Stimulated activated CD8-positive, alpha-beta memory T cell treated with anti-CD3 and anti-CD28 coated beads, Interleukin-7, amount 100 ng/mL, for 4 hours (primary cell): ENCODE results near the gene TNNT2.

Source experiments
- DNase-seq, 2 donors: peaks; one replicate each; pipeline ENCODE4 v3.0.0-alpha.2; 2020; ENCODE audit warnings: low read depth in 2 of 2

The TNNT2 gene

DNA sequence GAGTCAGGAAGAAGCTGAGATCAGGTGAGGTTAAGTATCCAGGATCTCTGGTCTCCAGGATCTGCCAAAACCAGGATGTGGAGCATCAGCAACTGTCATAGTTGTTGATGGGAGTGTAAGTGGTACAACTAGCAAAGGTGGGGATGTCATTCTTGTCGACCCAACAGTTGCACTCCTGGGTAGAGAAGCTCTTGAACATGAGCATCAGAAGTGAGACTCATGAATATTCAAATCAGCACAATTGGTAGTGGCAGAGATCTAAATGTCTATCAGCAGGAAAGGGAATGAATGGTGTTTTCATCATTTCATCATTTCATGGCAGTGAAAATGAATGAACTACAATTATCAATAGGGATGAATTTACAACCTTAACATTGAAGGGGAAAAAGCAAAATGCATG, 25.9 kb upstream of the TNNT2 start:
- DNase-seq: no peak

DNA sequence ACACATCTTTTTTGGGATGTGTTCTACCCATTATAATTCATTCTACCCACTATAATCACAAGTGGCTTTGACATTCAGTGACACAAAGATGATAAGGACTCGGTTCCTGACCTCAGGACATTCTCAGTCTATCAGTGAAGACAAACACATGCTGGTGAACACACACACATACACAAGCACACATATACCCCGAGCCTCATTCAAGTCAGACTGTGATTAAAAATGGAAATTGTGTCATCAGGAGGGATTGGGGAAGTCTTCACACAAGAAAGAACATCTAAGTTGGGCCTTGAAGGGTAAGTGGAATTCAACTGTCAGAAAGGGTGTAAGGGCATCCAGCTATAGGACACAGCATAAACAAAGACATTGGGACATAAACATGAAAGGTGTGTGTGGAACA, 24.2 kb upstream of the TNNT2 start:
- DNase-seq: no peak

GRCh38 chr1:201400852-201401230, 23.4 kb upstream of the TNNT2 start:
- no peak for DNase-seq

DNA sequence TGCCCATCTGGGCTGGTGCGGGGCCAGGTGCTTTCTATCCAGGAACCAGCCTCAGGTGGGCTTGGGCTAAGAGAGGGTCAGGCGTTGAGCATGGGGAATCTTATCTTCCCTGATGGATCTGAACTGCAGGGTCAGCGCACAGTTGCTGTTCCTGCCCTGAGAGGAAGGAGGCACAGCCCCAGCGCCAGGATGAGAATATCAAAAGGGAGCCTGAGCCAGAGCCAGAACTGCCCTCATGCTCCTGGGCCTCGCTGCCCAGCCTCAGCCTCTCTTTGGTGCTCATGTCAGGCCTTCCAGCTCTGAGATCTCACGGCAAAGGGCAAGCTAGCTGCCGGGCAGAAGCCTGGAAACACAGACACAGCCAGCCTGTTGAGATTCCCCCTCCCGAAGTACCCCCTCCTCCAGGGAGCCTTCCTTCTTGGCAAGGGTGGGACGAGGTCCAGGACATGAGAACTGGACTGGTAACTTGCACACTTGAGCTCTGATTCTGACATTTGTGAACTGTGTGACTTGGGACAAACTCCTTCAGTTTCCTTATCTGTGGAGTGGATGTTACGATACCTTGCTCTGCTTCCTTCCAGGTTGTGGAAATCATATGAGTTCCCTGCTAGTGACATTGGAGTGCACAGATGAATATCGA, 22.9 kb upstream of the TNNT2 start:
- no peak for DNase-seq

- no peak for DNase-seq
These were observed 22.1 kb upstream of the TNNT2 start for GRCh38 chr1:201399352-201400126.

DNA sequence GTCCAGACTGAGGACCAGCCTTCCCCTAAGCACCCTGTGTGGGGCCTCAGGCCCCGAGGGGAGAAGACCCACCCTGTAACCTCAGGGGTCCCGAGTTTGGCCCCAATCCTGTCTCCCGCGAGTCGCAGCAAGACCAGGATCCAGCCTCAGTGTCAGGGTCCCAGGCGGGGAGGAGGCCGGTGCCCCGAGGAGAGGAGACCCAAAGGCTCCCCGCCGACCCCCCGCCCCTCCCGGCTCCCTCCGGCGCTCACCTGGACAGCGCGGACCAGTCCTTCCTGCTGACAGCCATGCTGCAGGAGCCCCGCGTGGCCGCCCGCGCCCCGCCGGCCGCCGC, 21.5 kb upstream of the TNNT2 start, which contains the start of gene LAD1:
TSS of gene LAD1 (minus strand) at position 307 of the 334 bp plus-strand sequence. CDS start at position 289, 18 bp downstream.
- DNase-seq: no peak

DNA sequence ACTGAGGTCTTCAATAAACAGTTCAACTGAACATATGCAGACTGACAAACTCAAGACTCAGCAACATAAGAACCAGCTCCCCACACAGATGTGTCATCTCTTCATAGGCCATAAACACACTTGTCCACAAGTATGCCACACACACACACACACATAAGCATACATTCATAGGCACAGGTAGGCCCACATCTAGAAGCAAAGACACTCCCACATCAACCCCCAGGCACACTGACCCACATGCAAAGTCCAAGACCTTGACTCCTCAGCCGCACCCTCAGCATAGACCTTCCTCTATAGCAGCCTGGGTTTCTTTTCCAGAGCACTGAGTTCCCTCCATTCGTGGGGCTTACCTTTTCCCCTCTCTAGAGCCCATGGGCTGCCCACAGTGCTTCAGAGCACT, 20.2 kb upstream of the TNNT2 start:
- no peak for DNase-seq

- DNase-seq: no peak
These were observed 19.5 kb upstream of the TNNT2 start for GRCh38 chr1:201396861-201397464.

GRCh38 chr1:201395936-201396335, 18.5 kb upstream of the TNNT2 start:
- DNase-seq: no peak

DNA sequence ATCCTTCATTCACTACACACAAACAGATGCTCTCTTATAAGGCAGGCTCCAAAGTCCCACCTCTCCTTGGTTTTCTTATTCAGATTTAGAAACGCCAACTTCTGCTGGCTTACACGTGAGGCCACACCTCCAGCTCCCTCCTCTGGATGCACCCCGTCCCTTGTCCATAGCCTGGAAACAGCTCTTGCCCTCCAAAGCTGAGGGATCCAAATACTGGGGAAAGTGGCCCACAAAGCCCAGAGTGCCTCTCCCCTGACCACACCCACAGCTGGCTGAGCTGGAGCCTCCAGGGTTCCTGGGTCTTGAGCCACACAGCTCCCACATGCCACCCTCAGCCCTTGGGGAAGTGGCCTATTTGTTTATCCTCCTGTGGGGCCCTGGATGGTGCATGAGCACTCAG, 17.1 kb upstream of the TNNT2 start:
- DNase-seq: no peak

DNA sequence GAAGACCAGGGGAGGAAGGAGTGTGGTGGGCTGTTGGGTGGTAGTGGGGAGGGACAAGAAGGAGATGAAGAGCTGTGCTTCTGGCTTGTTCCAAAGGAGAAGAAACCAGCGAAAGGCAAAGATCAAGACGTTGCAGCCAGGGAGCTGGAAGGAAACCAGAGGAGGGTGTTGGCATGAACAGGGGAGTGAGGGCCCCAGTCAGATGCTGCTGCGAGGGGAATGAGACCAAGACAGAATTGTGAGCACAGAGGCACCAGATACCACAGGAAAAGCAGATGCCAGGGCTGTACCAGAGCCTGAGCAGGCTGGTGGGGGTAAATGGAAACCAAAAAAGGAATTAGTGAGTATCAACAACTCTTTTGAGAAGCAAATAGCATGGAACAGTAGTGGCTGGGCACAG, 15.6 kb upstream of the TNNT2 start:
- DNase-seq: no peak

GRCh38 chr1:201391651-201392511, 14.4 kb upstream of the TNNT2 start:
- DNase-seq: no peak

GRCh38 chr1:201391225-201391624, 13.7 kb upstream of the TNNT2 start:
- DNase-seq: no peak

DNA sequence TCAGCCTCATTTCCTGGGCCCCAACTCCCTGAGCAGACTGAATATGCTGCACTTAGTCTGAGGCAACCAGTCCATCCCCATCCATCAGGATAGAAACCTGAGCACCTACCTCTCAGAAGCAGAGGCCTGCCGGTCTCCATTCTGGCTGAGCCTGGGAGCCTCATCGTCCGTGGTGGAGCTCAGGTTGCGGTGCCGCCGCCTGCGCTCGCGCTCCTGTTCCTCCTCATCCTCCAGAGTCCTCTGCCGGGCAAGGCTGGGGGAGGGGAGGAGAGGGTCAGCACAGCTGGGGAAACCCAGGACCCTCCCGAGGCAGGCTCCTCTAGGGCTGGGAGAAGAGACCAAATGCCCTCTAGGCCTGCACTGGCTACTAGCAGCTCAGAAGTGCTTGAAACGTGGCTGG, 11.6 kb upstream of the TNNT2 start:
- no peak for DNase-seq

DNA sequence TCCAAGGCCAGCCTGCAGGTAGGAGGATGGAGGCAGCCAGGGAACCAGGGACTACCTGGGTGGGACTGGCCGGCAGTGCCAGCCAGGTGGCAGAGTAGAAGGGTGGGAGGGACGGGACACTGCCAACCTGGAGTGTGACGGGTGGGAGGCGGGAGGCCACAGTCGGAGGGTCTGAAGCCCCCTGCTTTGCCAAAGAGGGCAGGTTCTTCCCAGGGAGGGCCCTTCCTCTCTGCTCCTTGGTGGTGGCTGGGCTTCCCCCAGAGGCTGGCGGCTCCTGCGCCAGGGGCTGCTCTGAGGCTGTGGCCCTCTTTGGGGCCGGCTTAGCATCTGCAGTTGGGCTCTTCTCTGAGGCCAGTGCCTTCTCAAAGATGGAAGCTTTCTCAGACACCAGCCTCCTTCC, 8.7 kb upstream of the TNNT2 start:
- no peak for DNase-seq

DNA sequence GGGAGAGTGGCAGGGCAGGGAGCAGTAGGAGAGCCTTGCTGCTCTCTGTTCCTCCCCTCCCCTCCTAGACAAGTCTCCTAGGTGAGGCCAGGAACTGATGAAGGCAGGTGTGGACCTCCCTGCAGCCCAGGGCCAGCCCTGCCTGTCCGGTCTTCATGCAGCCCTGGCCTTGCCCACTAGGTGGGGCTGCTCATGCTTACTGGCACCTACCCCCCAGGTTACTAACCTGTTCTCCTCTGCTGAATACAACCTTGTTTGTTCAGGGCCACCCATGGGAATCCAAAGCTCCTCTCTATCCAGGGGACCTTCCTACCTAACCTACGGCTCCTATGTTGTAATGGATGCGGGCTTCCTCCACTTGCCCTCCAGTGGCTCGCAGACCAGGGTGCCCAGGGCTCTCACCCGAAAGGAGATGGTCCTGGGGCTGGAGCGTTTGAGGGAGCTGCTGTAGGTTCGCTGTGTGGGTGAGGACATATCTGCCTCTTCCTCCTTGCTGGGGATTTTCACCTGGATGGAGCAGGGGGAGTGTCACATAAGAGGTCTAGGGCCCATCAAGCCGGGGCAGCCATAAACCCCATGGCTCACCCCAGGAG, 7.9 kb upstream of the TNNT2 start:
- no peak for DNase-seq

- no peak for DNase-seq
These were observed 6.9 kb upstream of the TNNT2 start for GRCh38 chr1:201384406-201384782.

DNA sequence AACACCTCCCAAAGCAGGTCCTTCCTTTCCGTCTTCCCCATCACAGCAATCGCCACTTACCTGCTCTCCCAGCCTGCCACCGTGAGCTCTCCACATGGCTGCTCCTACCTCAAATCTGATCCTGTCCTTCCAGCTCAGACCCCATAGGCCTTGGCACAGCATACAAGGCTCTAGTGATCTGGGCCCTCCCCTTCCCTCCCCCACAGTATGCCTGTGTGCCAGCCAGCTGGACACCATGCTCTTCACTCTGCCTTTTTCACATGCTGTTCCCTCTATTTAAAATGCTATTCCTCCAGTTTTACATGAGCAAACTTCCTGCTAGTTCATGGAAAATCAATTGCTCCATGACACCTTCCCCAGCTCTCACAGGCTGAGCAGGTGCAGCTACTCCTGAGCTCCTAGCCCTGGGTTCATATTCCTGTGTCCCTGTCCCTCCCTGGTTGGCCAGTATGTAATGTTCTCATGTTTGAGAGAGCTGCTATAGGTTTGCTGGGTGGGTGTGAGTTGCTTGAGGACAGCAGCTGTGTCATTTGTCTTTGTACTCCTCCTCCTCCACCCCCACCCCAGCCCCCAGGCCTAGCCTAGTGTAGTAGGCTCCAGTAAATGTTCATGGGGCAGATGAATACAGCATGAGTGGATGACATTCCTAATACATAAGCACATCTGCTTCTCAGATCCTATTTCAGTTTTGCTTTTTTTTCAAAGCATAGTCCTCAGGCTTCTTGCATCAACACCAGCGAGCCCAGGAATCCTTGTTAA, 6.3 kb upstream of the TNNT2 start:
- DNase-seq: no peak

GRCh38 chr1:201381130-201381529, 3.6 kb upstream of the TNNT2 start:
- no peak for DNase-seq

- DNase-seq: no peak
These were observed 2.3 kb upstream of the TNNT2 start for GRCh38 chr1:201379733-201380242.

DNA sequence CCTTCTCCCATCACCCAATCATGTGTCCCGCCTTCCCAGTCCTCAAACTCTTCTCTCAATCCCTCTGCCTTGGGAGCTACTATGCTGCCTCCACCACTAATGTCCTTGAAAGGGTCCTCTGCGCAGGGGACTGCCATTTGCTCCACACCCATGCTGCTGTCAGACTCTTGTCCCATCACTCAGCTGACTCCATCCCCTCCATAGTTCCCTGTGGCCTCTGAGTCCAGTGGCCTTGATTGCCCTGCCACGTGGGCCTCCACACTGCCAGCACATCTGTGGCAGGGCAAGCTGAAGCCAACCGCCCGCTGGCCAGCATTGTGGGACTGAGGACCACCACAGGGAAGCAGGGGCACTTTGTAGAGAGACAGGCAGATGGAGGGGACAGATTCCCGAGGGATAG, 1.3 kb upstream of the TNNT2 start:
- no peak for DNase-seq
